KMS-11 (cell line): Measurements from ENCODE around the gene ARHGAP21.

ENCODE experiments used
- H2AFZ ChIP-seq: fragments of 200-600 bp; sonication (generic); 2 replicates; pipeline ENCODE4 v1.6.1; 2016; ENCODE audit warnings: antibody characterized with exemption, mixed run types, low read depth
- H3K27ac ChIP-seq: fragments of 200-600 bp; sonication (generic); 2 replicates; pipeline ENCODE4 v1.6.1; 2016; ENCODE audit warnings: mild to moderate bottlenecking, mixed run types
- H3K27me3 ChIP-seq: fragments of 200-600 bp; sonication (generic); 2 replicates; pipeline ENCODE4 v1.6.1; 2017; ENCODE audit warnings: mild to moderate bottlenecking, low read depth, mixed run types, moderate library complexity; ENCODE audit not compliant: insufficient read depth
- H3K36me3 ChIP-seq: fragments of 200-600 bp; sonication (generic); 2 replicates; pipeline ENCODE4 v1.6.1; 2017; ENCODE audit warnings: mild to moderate bottlenecking, mixed run types; ENCODE audit not compliant: insufficient read depth
- H3K4me1 ChIP-seq: fragments of 200-600 bp; sonication (generic); 2 replicates; pipeline ENCODE4 v1.6.1; 2016; ENCODE audit warnings: mild to moderate bottlenecking, low read depth, mixed run types; ENCODE audit not compliant: poor library complexity, severe bottlenecking
- H3K4me2 ChIP-seq: fragments of 200-600 bp; sonication (generic); 2 replicates; pipeline ENCODE4 v1.7.0; 2016; ENCODE audit warnings: mild to moderate bottlenecking, mixed run types
- H3K4me3 ChIP-seq: fragments of 200-600 bp; sonication (generic); IDR thresholded peaks from 2 replicates; pipeline ENCODE4 v1.6.1; 2017; ENCODE audit warnings: low read depth, low read length, mixed read lengths; ENCODE audit not compliant: insufficient read depth
- H3K79me2 ChIP-seq: fragments of 200-600 bp; sonication (generic); 2 replicates; pipeline ENCODE4 v1.6.1; 2016; ENCODE audit warnings: low read depth, mixed run types; ENCODE audit not compliant: insufficient read depth
- H3K9ac ChIP-seq: fragments of 200-600 bp; sonication (generic); 2 replicates; pipeline ENCODE4 v1.6.1; 2016; ENCODE audit warnings: mild to moderate bottlenecking, mixed run types
- H4K20me1 ChIP-seq: fragments of 200-600 bp; sonication (generic); 2 replicates; pipeline ENCODE4 v1.6.1; 2016; ENCODE audit warnings: mild to moderate bottlenecking, mixed run types; ENCODE audit not compliant: insufficient read depth
- TF ChIP-seq, protein P1 (sequence below): fragments of 200-600 bp; sonication (generic); conservative IDR thresholded peaks from 2 replicates; pipeline ENCODE4 v1.6.1; 2017; ENCODE audit warnings: low read depth, mild to moderate bottlenecking, antibody characterized with exemption, low read length, moderate library complexity, mixed read lengths

Gene ARHGAP21

DNA sequence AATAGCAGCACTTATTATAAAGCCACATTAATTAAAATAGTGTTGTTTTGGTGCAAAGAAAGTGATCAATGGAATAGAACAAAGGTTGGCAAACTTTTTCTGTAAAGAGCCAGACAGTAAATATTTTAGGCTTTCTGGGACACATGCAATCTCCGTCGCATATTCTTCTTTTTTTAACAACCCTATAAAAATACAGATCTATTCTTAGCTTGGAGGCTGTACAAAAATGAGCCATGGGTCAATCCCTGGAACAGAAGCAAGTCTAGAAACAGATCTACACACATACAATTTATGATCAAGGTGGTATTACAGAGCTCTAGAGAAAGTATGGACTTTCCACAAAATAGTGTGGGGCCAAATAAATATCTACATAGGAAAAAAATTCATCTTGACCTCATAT, 71.8 kb downstream of the ARHGAP21 start:
- no peak overlapping the region for H2AFZ ChIP-seq
- TF ChIP-seq, protein P1, sequence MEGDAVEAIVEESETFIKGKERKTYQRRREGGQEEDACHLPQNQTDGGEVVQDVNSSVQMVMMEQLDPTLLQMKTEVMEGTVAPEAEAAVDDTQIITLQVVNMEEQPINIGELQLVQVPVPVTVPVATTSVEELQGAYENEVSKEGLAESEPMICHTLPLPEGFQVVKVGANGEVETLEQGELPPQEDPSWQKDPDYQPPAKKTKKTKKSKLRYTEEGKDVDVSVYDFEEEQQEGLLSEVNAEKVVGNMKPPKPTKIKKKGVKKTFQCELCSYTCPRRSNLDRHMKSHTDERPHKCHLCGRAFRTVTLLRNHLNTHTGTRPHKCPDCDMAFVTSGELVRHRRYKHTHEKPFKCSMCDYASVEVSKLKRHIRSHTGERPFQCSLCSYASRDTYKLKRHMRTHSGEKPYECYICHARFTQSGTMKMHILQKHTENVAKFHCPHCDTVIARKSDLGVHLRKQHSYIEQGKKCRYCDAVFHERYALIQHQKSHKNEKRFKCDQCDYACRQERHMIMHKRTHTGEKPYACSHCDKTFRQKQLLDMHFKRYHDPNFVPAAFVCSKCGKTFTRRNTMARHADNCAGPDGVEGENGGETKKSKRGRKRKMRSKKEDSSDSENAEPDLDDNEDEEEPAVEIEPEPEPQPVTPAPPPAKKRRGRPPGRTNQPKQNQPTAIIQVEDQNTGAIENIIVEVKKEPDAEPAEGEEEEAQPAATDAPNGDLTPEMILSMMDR, result no peak
- H3K27ac ChIP-seq, result no peak overlapping the region
- H3K36me3 ChIP-seq, result no peaks in the 10 kb centered on the region
- H3K27me3 ChIP-seq, result no peaks in the 10 kb centered on the region
- peak overlapping the region; percentile 14; the same call in 1 of the 2 replicates for H3K4me2 ChIP-seq
- no peaks in the 10 kb centered on the region for H3K79me2 ChIP-seq
- H3K9ac ChIP-seq, result no peak overlapping the region
- H3K4me3 ChIP-seq, result no peak overlapping the region
- H4K20me1 ChIP-seq, result no peaks in the 10 kb centered on the region
- peaks cover 24% of the 10 kb centered on the region for H3K4me1 ChIP-seq

GRCh38 chr10:24650669-24651391, 72.9 kb downstream of the ARHGAP21 start:
- H3K4me2 ChIP-seq, result no peak overlapping the region
- no peak overlapping the region for H3K4me3 ChIP-seq
- H3K36me3 ChIP-seq, result no peaks in the 10 kb centered on the region
- H3K4me1 ChIP-seq, result peaks cover 29% of the 10 kb centered on the region
- no peak overlapping the region for H3K27ac ChIP-seq
- H2AFZ ChIP-seq, result no peak overlapping the region
- H4K20me1 ChIP-seq, result no peaks in the 10 kb centered on the region; the same call in 1 of the 2 replicates
- no peaks in the 10 kb centered on the region for H3K79me2 ChIP-seq
- no peaks in the 10 kb centered on the region for H3K27me3 ChIP-seq
- TF ChIP-seq, protein P1, result no peak
- no peak overlapping the region for H3K9ac ChIP-seq

DNA sequence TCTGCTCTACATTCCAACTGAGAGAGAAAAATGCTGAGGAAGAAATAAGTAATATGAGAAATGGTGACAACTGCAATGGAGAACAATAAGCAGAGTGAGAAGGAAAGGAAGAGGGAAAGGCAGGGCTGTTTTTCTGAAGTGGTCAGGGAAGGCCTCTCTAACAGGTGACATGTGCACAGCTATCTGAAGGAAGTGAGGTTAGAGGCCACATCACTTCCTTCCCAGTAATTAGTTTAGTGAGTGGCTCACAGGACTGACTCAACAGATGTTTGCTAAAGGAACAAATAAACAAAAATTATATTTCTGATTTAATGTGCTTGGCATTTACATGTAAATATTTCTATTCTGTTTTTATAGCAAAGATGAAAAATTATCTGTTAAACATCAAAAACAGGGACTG, 77.9 kb downstream of the ARHGAP21 start:
- no peak overlapping the region; the same call in 1 of the 2 replicates for H3K4me2 ChIP-seq

GRCh38 chr10:24645022-24645421, 78.7 kb downstream of the ARHGAP21 start:
- Histone ChIP-seq H3K36me3 (no peaks in the 10 kb centered on the region), H3K27me3 (no peaks in the 10 kb centered on the region), H2AFZ (no peak overlapping the region), H3K27ac (no peak overlapping the region), H3K4me3 (no peak overlapping the region), H3K9ac (no peak overlapping the region), H4K20me1 (no peaks in the 10 kb centered on the region; the same call in 1 of the 2 replicates), H3K79me2 (no peaks in the 10 kb centered on the region), H3K4me2 (no peak overlapping the region), H3K4me1 (peaks cover 14% of the 10 kb centered on the region)
- TF ChIP-seq, protein P1, result no peak

More for the DNA sequence above, 77.9 kb downstream of the ARHGAP21 start:
- no peak overlapping the region for H3K9ac ChIP-seq
- H3K79me2 ChIP-seq, result no peaks in the 10 kb centered on the region
- TF ChIP-seq, protein P1, result no peak
- no peaks in the 10 kb centered on the region for H3K27me3 ChIP-seq
- no peak overlapping the region for H3K27ac ChIP-seq
- peaks cover 14% of the 10 kb centered on the region for H3K4me1 ChIP-seq
- H3K4me3 ChIP-seq, result no peak overlapping the region
- no peaks in the 10 kb centered on the region for H3K36me3 ChIP-seq
- no peaks in the 10 kb centered on the region; the same call in 1 of the 2 replicates for H4K20me1 ChIP-seq
- H2AFZ ChIP-seq, result no peak overlapping the region
